NT2/D1 (cell line): ENCODE results near the gene TRAK2.

Source experiments
- SUZ12 ChIP-seq: IDR thresholded peaks from 2 replicates; pipeline ENCODE4 v1.6.1; 2011; ENCODE audit not compliant: insufficient read length, insufficient read depth; ENCODE audit errors: extremely low read depth
- YY1 ChIP-seq: IDR thresholded peaks from 2 replicates; pipeline ENCODE4 v1.6.1; 2011; ENCODE audit not compliant: insufficient read length, insufficient read depth
- ZNF274 ChIP-seq: IDR thresholded peaks from 2 replicates; pipeline ENCODE4 v1.6.1; 2011; ENCODE audit warnings: mild to moderate bottlenecking, low read depth, low read length

DNA sequence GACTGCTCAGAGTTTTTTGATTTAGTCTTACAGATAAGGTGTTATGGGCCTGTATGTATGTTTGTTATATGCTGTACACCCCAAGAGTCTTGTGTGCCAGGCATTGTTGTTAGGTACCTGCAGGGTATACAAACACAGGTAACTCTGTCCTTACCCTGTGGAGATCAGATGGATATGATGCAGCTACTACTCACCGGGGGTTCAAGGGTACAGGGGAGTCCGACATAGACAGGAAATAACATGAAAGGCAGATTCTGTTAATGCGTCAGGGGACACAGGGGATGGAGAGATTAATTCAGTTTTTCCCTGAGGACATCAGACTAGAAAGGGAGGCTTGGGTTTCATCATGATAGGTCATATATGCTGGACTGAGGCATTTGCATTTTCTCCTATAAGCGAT, 31.3 kb downstream of the TRAK2 start:
- TF ChIP-seq ZNF274 (no peak), YY1 (no peak), SUZ12 (no peak)
